ENCODE data around the gene BTBD16.

BTBD16 gene

GRCh38 chr10:122276611-122277208 lies 5.6 kb downstream of the BTBD16 start:
- Histone ChIP-seq H3K4me1 (ENCODE audit: insufficient read depth, low read length) (no peaks in the 10 kb centered on the region), H3K9me3 (ENCODE audit: insufficient read depth, low read depth, low read length) (no peaks in the 10 kb centered on the region), H3K4me3 (ENCODE audit: low read length) (no peak overlapping the region), H3K36me3 (ENCODE audit: insufficient read depth, low read length) (no peaks in the 10 kb centered on the region), H3K9ac (ENCODE audit: low read depth, low read length) (no peak overlapping the region), H3K27ac (ENCODE audit: low read depth, low read length) (no peak overlapping the region), H3K27me3 (ENCODE audit: insufficient read depth, low read length) (no peaks in the 10 kb centered on the region)
- WGBS, result 95% methylated on average over 6 of the region's 6 CpGs

DNA sequence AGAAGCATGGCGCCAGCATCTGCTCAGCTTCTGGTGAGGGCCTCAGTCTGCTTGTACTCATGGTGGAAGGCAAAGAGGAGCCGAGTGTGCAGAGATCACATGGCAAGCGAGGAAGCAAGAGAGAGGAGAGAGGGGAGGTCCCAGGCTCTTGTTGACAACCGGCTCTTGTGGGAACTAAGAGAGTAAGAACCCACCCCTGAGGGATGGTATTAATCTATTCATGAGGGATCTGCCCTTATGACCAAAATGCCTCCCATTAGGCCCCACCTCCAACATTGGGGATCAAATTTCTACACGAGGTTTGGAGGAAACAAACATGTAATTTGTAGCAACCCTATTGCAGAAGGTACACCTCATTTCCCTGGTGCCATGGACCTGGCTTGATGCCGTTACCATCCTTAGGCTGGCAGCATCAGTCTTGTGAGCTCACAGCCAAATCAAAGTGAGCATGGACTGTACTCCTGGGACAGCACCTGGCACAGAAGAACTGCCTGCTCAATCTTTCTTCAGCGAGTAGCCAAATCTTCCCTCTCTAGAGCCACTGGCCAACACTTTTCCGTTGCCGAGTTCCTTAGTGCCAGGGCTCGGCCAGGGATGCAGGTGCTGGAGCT lies 6.5 kb downstream of the BTBD16 start:
- H3K4me3 ChIP-seq (ENCODE audit: low read length), result no peak overlapping the region
- H3K27me3 ChIP-seq (ENCODE audit: insufficient read depth, low read length), result no peaks in the 10 kb centered on the region
- H3K9me3 ChIP-seq (ENCODE audit: insufficient read depth, low read depth, low read length), result no peaks in the 10 kb centered on the region
- 89% methylated on average over 10 of the region's 10 CpGs for WGBS
- no peaks in the 10 kb centered on the region for H3K36me3 ChIP-seq (ENCODE audit: insufficient read depth, low read length)
- no peak overlapping the region for H3K9ac ChIP-seq (ENCODE audit: low read depth, low read length)
- no peaks in the 10 kb centered on the region for H3K4me1 ChIP-seq (ENCODE audit: insufficient read depth, low read length)
- H3K27ac ChIP-seq (ENCODE audit: low read depth, low read length), result no peak overlapping the region

GRCh38 chr10:122279725-122280141 lies 8.6 kb downstream of the BTBD16 start:
- no peak overlapping the region for H3K4me3 ChIP-seq (ENCODE audit: low read length)
- no peak overlapping the region for H3K9ac ChIP-seq (ENCODE audit: low read depth, low read length)
- WGBS, result 64% methylated on average over 9 of the region's 9 CpGs

DNA sequence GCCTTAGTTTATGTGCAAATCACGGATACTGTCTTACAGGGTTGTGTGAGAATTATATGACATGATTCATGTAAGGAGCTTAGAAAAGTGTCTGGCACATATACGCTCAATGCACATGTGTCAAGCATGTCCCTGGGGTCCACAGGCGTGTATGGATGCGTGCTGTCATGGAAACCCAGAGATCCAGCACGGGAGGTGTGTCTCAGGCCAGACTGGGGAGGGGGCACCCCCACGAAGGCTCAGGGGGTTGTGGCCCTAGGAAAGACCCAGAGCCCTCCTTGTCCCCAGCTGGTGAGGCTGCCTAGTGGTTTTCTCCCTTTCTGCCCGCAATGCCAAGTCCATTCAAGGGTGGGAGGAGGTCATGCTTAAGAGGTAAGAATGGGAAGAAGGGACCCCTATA lies 9.1 kb downstream of the BTBD16 start:
- H3K27ac ChIP-seq (ENCODE audit: low read depth, low read length), result no peak overlapping the region
- H3K36me3 ChIP-seq (ENCODE audit: insufficient read depth, low read length), result no peaks in the 10 kb centered on the region
- H3K9ac ChIP-seq (ENCODE audit: low read depth, low read length), result no peak overlapping the region
- WGBS, result 85% methylated on average over 6 of the region's 7 CpGs
- H3K27me3 ChIP-seq (ENCODE audit: insufficient read depth, low read length), result no peaks in the 10 kb centered on the region
- no peak overlapping the region for H3K4me3 ChIP-seq (ENCODE audit: low read length)
- H3K9me3 ChIP-seq (ENCODE audit: insufficient read depth, low read depth, low read length), result no peaks in the 10 kb centered on the region
- H3K4me1 ChIP-seq (ENCODE audit: insufficient read depth, low read length), result no peaks in the 10 kb centered on the region

More at GRCh38 chr10:122279725-122280141, 8.6 kb downstream of the BTBD16 start:
- H3K27me3 ChIP-seq (ENCODE audit: insufficient read depth, low read length), result no peaks in the 10 kb centered on the region
- no peak overlapping the region for H3K27ac ChIP-seq (ENCODE audit: low read depth, low read length)
- no peaks in the 10 kb centered on the region for H3K4me1 ChIP-seq (ENCODE audit: insufficient read depth, low read length)
- H3K36me3 ChIP-seq (ENCODE audit: insufficient read depth, low read length), result no peaks in the 10 kb centered on the region
- H3K9me3 ChIP-seq (ENCODE audit: insufficient read depth, low read depth, low read length), result no peaks in the 10 kb centered on the region

GRCh38 chr10:122281018-122281626 lies 10.0 kb downstream of the BTBD16 start:
- no peaks in the 10 kb centered on the region for H3K4me1 ChIP-seq (ENCODE audit: insufficient read depth, low read length)
- no peak overlapping the region for H3K4me3 ChIP-seq (ENCODE audit: low read length)
- no peaks in the 10 kb centered on the region for H3K27me3 ChIP-seq (ENCODE audit: insufficient read depth, low read length)
- H3K27ac ChIP-seq (ENCODE audit: low read depth, low read length), result no peak overlapping the region
- H3K9me3 ChIP-seq (ENCODE audit: insufficient read depth, low read depth, low read length), result no peaks in the 10 kb centered on the region
- H3K9ac ChIP-seq (ENCODE audit: low read depth, low read length), result no peak overlapping the region
- H3K36me3 ChIP-seq (ENCODE audit: insufficient read depth, low read length), result no peaks in the 10 kb centered on the region
- WGBS, result 93% methylated on average over 7 of the region's 7 CpGs

GRCh38 chr10:122281751-122282150 lies 10.7 kb downstream of the BTBD16 start:
- H3K27ac ChIP-seq (ENCODE audit: low read depth, low read length), result no peak overlapping the region
- no peaks in the 10 kb centered on the region for H3K36me3 ChIP-seq (ENCODE audit: insufficient read depth, low read length)
- no peaks in the 10 kb centered on the region for H3K9me3 ChIP-seq (ENCODE audit: insufficient read depth, low read depth, low read length)
- no peak overlapping the region for H3K4me3 ChIP-seq (ENCODE audit: low read length)
- WGBS, result 94% methylated on average over 8 of the region's 8 CpGs
- H3K9ac ChIP-seq (ENCODE audit: low read depth, low read length), result no peak overlapping the region
- no peaks in the 10 kb centered on the region for H3K27me3 ChIP-seq (ENCODE audit: insufficient read depth, low read length)
- H3K4me1 ChIP-seq (ENCODE audit: insufficient read depth, low read length), result 0 out of 2 replicates have a peak, but pooled peaks cover 2% of the 10 kb centered on the region

- Histone ChIP-seq H3K27ac (ENCODE audit: low read depth, low read length) (no peak overlapping the region), H3K27me3 (ENCODE audit: insufficient read depth, low read length) (no peaks in the 10 kb centered on the region), H3K4me1 (ENCODE audit: insufficient read depth, low read length) (peaks cover 6% of the 10 kb centered on the region; the same call in 1 of the 2 replicates), H3K9me3 (ENCODE audit: insufficient read depth, low read depth, low read length) (no peaks in the 10 kb centered on the region), H3K9ac (ENCODE audit: low read depth, low read length) (no peak overlapping the region), H3K36me3 (ENCODE audit: insufficient read depth, low read length) (no peaks in the 10 kb centered on the region), H3K4me3 (ENCODE audit: low read length) (no peak overlapping the region)
- WGBS, result 94% methylated on average over 9 of the region's 9 CpGs
These were observed 11.2 kb downstream of the BTBD16 start for GRCh38 chr10:122282253-122282671.

DNA sequence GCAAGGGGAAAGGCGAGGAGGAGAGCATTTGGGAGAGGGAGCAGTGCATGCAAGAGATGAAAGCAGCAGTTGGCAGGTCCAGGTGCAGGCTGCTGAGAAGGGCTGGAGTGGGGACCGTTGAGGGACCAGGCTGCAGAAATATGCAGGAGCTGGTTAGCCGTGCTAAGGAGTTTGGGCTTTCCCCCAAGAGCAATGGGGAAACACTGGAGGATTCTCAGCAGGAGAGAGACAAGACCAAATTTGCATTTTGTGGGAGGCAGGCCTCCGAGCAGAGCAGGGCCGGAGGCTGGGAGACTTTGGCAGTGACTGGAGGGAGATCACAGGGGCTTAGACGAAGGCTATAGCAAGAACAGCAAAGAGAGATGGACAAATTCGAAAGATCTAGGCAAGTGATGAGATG lies 11.8 kb downstream of the BTBD16 start:
- H3K9me3 ChIP-seq (ENCODE audit: insufficient read depth, low read depth, low read length), result no peaks in the 10 kb centered on the region
- peaks cover 9% of the 10 kb centered on the region; the same call in 1 of the 2 replicates for H3K4me1 ChIP-seq (ENCODE audit: insufficient read depth, low read length)
- no peaks in the 10 kb centered on the region for H3K27me3 ChIP-seq (ENCODE audit: insufficient read depth, low read length)
- 51% methylated on average over 7 of the region's 7 CpGs for WGBS
- no peak overlapping the region for H3K27ac ChIP-seq (ENCODE audit: low read depth, low read length)
- H3K9ac ChIP-seq (ENCODE audit: low read depth, low read length), result no peak overlapping the region
- H3K4me3 ChIP-seq (ENCODE audit: low read length), result no peak overlapping the region
- H3K36me3 ChIP-seq (ENCODE audit: insufficient read depth, low read length), result no peaks in the 10 kb centered on the region

GRCh38 chr10:122285506-122286444 lies 14.7 kb downstream of the BTBD16 start:
- Histone ChIP-seq H3K9me3 (ENCODE audit: insufficient read depth, low read depth, low read length) (no peaks in the 10 kb centered on the region), H3K9ac (ENCODE audit: low read depth, low read length) (no peak overlapping the region), H3K4me1 (ENCODE audit: insufficient read depth, low read length) (peaks cover 9% of the 10 kb centered on the region; the same call in 1 of the 2 replicates), H3K27ac (ENCODE audit: low read depth, low read length) (no peak overlapping the region), H3K27me3 (ENCODE audit: insufficient read depth, low read length) (no peaks in the 10 kb centered on the region), H3K36me3 (ENCODE audit: insufficient read depth, low read length) (no peaks in the 10 kb centered on the region), H3K4me3 (ENCODE audit: low read length) (no peak overlapping the region)
- 91% methylated on average over 17 of the region's 17 CpGs for WGBS

GRCh38 chr10:122286867-122287266 lies 15.8 kb downstream of the BTBD16 start:
- H3K36me3 ChIP-seq (ENCODE audit: insufficient read depth, low read length), result no peaks in the 10 kb centered on the region
- peaks cover 9% of the 10 kb centered on the region; the same call in 1 of the 2 replicates for H3K4me1 ChIP-seq (ENCODE audit: insufficient read depth, low read length)
- H3K27me3 ChIP-seq (ENCODE audit: insufficient read depth, low read length), result no peaks in the 10 kb centered on the region
- no peaks in the 10 kb centered on the region for H3K9me3 ChIP-seq (ENCODE audit: insufficient read depth, low read depth, low read length)
- H3K9ac ChIP-seq (ENCODE audit: low read depth, low read length), result no peak overlapping the region
- H3K4me3 ChIP-seq (ENCODE audit: low read length), result no peak overlapping the region
- H3K27ac ChIP-seq (ENCODE audit: low read depth, low read length), result no peak overlapping the region
- 35% methylated on average over 7 of the region's 7 CpGs for WGBS

DNA sequence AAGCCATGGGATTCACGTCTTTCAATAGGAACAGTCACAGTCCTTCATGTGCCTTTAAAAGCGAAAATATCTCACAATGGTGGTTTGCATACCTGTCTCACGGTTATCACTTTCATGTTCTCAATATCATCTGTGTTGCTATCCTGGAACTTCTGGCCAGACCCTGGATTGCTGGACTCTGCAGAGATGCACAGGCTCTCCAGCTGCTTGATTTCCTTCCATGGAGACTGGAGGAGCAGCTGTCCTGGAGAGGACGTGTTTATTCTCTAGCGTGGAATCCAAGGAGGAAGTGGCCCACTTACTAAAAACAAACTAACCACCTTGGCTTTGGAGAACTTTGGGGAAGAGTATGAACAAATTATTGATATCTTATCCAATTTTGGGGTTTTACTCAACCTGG lies 16.5 kb downstream of the BTBD16 start:
- Histone ChIP-seq H3K4me3 (ENCODE audit: low read length) (no peak overlapping the region), H3K27ac (ENCODE audit: low read depth, low read length) (no peak overlapping the region), H3K36me3 (ENCODE audit: insufficient read depth, low read length) (no peaks in the 10 kb centered on the region), H3K9me3 (ENCODE audit: insufficient read depth, low read depth, low read length) (no peaks in the 10 kb centered on the region), H3K4me1 (ENCODE audit: insufficient read depth, low read length) (peaks cover 9% of the 10 kb centered on the region; the same call in 1 of the 2 replicates), H3K9ac (ENCODE audit: low read depth, low read length) (no peak overlapping the region), H3K27me3 (ENCODE audit: insufficient read depth, low read length) (no peaks in the 10 kb centered on the region)
- 90% methylated on average over 5 of the region's 5 CpGs for WGBS
